Measurements from ENCODE around the gene EAF2.

Gene EAF2

DNA sequence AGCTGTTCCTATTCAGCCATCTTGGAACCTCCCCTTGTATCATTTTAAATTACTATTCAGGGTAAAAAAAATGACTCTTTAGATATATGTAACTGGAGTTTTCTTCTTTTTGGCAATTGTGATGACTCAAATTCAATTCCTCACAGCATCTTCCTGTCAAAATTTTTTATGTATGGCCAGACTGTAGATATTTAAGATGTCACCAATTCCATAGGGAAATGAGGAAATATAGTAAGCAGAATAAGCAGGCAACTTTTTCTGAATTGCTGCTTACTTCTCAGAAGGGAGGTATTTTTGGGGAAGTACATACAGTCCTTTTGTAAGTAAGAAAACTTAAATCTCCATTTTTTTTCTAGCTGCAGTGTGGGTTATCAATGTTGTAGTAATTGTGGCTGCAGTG lies 28.8 kb downstream of the EAF2 start:
- no peak for DNase-seq

DNA sequence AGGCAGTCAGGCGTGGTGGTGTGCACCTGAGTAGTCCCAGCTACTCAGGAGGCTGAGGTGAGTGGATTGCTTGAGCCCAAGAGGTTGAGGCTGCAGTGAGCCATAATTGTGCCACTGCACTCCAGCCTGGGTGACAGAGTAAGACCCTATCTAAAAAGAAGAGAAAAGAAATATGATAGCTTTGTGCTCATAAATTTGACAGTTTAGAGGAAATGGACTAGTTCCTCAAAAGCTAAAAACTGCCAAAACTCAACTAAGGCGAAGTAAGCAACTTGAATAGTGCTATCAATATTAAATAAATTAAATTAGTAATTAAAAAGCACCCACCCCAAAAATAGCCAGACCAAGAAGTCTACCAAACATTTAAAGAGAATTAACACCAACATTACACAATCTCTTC lies 34.7 kb downstream of the EAF2 start:
- no peak for DNase-seq

DNA sequence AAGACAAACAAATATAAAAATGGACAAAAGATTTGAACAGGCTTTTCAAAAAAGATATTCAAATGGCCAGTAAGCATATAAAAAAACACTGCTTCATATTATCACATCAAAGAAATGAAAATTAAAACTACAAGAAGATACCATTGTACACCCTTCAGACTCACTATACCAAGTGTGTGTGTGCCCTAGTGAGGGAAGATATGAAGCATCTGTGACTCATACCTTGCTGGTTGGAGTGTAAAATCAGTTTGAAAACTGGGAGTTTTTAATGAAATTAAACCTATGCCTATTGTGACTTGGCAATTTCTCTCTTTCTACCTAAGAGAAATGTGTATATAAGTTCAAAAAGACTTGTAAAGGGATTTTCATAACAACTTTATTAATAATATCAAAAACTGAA lies 35.7 kb downstream of the EAF2 start:
- no peak for DNase-seq

DNA sequence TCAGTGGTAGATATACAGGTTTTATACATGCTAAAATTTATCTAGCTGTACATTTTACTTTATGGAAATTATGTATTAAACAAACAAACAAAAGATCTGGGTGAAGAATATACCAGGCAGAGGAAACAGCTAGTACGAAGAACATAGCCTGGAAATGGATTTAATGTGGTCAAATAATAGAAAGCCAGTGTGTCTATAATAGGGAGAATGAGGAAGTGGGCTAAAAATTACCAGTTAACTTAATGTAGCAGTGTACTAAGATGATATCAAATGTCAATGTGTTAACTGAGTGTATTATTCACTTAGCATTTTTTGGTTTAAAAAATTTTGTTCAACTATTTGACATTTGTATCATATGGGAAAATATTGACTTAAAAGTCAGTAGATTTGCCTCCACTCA lies 36.4 kb downstream of the EAF2 start:
- DNase-seq = no peak

DNA sequence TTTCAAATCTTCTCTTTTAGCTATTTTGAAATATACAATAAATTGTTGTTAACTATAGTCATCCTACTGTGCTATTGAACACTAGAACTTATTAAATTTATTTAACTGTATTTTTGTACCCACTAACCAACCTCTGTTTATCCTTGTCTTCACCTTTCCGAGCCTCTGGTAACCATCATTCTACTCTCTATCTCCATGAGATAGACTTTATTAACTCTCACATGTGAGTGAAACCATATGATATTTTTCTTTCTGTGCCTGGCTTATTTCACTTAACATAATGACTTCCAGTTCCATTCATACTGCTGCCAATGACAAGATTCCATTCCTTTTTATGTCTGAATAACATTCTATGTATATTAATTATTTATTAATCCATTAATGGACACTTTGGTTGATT lies 43.4 kb downstream of the EAF2 start:
- no peak for DNase-seq

DNA sequence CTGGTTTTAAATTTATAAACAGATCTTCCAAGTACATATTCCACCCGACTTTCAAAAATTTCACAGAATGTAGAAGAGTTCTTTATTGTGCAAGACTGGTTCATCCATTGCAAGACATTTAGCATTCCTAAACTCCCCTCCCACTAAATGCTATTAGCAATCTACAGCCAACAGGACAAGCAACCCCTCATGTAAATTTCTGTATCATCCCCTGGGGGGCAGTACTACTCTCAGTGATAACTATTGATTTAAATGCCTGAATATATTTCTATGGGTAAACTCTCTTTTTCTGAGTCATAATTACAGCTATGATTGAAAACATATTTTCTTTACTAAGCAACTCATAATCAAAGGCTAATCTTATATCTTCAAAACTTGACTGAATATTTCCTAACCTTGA lies 48.5 kb downstream of the EAF2 start:
- no peak for DNase-seq

DNA sequence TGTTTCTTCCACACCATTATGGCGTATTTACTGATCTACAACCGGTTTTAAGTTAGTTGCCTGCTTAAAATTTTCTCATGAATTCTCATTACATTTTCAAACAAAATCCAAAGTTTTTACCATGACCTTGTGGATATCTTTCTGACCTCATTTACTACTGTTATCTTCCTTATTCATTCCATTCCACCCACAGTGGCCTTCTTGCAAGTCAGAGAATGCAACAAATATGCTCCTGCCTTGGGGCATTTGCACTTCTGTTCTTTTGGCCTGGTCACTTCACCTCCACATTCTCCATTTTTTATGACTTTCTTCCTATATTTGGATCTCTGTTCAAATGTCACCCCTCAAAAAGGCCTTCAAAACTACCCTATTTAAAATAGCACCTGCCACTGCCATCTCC lies 50.4 kb downstream of the EAF2 start:
- DNase-seq = no peak

DNA sequence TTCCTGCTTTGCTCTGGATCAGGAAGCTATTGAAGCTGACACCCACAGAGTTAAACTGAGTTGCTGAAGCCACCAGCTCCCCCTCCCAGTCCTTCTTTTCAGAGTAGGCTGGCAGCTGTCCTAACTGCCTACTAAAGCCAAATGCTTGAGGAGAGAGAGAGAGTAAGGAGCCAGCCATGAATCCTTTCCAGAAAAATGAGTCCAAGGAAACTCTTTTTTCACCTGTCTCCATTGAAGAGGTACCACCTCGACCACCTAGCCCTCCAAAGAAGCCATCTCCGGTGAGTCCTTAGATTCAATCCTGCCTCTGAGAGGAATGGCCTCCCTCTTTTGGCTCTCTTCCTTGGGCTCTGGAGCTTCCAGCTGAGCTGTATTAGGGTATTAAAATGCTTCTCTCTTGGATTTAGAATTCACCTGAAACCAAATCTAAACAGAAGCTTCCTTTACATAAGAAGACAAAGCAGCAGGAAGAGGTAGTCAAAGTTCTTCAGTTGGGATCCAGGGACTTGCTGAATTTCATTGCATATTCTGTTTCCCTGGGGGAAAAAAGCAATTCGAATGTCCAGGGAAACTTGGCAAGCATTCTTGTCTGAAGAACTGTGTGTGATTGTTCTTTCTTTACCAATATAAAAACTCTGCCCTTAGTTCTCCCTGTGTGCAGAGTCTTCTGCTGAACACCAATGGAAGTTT lies 59.4 kb downstream of the EAF2 start, which contains the start of gene SLC15A2:
Gene SLC15A2, plus strand, starts transcription at position 101 of the 690 bp plus-strand sequence. Its CDS starts 76 bp downstream, at position 177.
- DNase-seq = no peak

DNA sequence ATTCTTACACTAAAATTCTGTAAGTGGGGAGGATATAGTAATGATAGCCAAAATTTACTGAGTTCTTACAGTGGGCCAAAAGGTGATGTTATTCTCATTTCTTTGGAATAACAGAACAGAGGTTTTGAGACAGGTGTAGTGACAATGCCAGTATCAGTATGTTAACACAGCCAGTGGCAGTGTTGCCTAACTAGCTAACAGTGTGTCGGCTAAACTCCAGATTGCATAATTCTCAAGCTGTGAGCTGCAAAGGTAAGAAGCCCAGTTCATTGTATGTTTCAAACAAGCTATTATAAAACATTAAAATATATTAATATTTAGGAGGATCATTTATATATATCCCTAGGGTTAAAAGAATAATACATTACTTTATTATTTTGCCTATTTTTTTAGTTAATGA lies 60.1 kb downstream of the EAF2 start:
- DNase-seq = no peak

DNA sequence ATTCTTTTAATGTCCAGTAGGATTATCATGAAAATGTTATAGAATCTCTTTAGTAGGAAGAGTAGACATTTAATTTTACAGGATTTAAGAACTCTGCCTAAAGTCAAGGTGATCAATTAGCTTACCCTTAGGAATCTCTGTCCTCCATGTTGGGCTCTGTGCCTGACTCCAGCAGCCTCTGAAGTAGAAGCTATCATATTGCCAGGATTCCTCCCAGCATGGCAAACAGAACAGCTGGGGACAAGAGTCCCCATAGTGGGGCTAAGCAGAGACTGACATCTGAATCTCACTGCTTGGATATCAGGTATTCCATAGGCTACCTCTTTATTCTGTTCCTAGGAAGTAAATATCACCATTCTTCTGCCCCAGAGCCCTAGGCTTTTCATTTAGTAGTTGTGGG lies 60.7 kb downstream of the EAF2 start:
- DNase-seq = no peak

DNA sequence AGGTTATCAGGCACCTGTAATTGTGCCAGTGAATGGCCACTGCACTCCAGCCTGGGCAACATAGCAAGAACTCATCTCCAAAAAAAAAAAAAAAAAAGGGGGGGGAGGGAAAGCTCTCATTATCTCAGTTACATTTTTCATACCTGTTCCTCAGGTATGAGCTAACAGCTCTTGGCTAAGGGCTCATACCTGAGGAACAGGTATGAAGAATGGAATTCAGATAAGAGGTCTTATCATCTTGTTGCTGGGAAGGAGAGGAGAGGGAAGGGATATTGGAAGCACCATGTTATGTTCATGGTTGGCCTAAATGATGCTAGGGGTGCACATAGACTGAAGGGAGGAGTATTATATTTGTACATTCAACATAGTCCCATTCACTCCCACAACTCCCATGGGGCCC lies 61.8 kb downstream of the EAF2 start:
- DNase-seq = no peak

DNA sequence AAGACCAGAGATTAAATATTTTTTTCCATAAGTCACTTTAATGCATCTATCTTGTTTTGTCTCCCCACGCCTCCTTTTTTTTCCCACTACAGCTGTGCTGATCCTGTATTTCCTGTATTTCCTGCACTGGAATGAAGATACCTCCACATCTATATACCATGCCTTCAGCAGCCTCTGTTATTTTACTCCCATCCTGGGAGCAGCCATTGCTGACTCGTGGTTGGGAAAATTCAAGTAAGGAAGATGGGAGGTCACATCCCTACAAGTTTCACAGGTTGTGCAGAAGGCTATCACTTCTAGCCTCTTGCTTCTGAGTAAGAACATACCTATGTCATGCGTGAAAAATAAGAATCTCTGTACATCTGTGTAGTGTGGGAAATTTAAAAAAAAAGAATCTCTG lies 62.3 kb downstream of the EAF2 start:
- DNase-seq = no peak

DNA sequence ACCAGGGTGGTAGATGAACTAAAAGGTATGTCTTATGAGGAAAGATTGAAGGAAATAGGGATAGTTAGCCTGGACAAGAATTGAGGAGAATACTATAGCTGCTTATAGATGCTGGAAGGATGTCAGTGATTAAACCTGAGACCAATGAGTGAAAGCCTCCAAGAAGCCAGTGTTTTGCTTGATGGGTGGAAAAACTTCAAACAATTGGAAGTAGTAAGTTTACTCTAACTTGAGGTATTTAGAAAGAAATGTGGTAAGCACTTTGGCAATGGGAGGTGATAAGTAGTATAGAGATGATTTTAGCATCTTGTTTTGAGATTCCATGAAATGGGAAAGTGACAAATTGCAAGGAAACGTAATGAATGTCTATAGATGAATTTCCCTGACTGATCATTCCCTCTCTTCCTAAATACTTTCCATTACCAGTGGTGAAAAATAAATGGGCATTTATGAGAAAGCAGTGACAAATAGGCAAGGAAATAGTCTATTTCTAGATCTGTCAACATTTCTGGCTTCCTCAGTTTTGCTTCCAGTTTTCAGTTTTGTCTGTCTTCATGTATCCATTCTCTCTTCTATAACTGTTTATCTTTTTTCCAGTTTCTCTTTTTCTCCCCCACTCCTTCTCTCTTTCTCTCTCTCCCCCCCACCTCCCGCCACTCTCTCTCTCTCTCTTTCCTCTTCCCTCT lies 78.4 kb downstream of the EAF2 start:
- DNase-seq = no peak

DNA sequence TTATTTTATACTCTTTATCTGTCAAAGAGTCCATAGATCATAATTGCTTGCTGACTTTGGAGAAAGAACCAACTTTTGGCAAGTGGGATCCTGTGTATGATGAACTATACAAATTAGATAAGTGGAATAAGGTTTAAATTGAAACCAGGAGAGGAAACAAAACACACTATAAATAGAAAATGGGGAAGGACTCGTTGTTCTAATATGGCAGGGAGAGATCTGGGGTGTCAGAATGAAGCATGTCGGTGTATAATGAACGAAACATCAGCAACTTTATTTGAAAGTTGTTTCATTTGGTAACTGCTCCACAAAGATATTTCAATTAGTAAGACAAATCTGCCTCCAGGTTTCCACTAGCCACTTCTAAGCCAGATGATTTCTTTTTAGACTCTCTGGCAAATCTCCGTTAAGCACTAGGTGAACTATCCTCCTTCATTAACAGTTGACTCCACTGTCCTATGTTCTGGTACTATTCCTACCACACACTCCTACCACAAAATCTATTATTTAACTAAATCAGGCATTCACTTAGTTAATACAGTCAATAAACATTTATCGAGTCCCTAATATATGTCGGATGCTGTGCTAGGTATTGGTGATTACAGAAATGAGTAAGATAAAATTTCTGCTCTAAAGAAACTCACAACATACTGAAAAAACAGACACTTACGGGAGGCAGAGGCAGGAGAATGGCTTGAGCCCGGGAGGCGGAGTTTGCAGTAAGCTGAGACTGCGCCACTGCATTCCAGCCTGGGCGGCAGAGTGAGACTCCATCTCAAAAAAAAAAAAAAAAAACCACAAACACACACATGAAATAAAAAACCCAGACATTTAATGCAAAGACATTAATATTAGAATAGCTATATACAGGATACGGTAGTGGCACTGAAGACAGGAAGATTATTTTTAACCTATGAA lies 79.3 kb downstream of the EAF2 start:
- no peak for DNase-seq

DNA sequence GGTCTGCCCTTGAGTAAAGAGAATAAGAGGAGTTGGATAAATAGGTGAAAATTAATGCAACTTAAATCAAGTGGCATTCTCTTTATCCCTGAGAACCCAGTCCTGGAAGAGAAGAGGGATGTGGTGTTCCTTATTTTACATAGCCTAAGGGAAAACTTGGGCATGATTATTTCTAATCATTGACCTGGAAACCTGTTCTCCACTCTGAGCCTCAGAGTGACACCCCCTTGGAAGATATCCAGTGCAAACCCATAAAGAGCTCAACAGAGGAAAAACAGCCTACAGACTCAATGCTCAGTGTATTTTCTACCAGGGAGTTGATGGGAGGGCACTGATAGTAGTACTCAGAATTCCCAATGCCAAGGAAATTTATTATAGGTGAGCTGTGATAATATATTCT lies 81.2 kb downstream of the EAF2 start:
- peak; percentile 51 for DNase-seq

DNA sequence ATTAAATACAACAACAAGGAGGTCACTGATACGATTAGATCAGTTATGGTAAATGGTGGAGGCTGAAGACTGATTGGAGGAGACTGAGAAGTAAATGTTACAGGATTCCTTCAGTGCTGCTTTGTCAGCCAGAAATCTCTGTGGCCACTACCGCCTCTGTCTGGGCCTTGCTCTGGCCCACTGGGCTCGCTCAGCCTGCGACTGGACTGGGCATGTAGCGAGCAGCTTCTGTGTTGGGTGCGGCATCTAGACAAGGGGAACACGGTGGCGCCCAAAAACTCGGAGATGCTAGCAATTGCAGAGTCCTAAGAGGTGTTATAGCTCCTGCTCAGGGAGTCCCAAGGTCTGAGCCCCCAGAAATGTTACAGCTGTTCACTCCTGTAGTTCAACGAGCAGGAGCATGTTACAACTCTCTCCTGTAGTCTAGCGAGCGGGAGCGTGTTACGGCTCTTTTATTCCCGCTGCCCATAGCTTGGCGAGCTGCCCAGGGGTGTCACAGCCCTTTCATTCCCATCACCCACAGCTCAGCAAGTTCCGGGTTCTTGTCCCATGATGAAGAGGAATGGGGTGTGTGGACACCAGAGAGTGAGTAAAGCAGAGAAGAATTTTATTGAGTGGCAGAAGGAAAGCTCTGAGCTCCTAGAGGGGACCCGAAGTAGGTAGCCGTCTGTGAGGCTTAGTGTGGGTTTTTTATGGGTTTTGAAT lies 83.9 kb downstream of the EAF2 start:
- peak; percentile 23 for DNase-seq

DNA sequence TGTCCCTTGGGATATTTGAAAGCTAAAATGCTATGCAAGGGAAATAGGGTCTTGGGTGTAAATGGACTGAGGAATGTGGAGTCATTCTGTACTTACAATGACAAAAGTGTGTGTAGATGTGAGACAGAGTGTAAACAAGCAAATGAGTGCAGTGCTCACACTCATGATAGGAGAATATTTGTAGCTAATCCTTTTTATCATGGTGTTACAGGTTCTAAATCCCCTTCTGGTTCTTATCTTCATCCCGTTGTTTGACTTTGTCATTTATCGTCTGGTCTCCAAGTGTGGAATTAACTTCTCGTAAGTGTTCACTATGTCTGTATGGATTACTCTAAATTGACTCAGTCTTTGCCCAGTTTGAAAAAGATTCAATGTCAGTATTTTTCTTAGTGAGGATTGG lies 89.7 kb downstream of the EAF2 start:
- DNase-seq = no peak

DNA sequence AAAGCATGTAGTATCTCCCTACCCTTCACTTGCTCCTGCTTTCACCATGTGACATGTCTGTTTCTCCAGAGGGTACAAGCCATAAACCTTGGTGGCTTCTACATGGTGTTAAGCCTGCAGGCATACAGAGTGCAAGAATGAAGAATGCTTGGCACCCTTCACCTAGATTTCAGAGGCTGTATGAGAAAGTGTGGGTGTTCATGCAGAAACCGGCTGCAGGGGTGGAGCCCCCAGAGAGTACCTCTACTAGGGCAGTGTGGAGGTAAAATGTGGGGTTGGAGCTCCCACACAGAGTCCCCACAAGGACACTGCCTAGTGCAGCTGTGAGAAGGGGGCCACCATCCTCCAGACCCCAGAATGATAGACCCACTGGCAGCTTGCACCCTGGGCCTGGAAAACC lies 91.4 kb downstream of the EAF2 start:
- DNase-seq = no peak
